ENCODE measurements around the gene RNF8.
A peak's percentile ranks its signal among the peaks of the same experiment; 100 is the strongest.
"Not testable (repeated sequence)": the region's sequence is repeated elsewhere in the genome, so short reads cannot be mapped to it uniquely, and the experiment has no call there.

The RNF8 gene

DNA sequence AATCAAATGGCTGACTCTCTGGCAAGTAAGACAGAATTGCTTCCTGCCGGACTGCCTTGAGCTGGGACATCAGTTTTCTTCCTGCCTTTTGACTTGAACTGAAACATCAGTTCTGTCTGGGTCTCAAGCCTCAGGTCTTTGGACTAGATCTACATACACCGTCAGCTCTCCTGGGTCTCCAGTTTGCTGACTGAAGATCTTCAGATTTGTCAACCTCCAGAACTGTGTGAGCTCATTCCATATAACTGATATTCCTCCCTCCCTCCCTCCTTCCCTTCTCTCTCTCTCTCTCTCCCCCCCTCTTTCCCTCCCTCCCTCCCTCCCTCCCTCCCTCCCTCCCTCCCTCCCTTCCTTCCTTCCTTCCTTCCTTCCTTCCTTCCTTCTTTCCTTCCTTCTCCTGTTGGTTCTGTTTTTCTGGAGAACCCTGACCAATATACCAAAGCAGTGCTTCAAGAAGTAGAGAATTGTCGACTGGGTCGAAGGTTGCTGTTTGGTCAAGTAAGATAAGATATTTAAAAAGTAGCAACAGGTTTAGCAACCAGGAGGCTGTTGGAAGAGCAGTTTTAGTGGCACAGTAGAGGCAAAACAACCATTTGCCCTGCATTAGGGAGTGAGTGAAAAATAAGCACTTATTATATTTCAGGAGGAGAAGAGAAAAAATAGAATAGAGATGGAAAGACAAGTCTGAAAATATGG, 46.2 kb downstream of the RNF8 start:
- no peak for DNase-seq (ENCODE audit: low spot score)

DNA sequence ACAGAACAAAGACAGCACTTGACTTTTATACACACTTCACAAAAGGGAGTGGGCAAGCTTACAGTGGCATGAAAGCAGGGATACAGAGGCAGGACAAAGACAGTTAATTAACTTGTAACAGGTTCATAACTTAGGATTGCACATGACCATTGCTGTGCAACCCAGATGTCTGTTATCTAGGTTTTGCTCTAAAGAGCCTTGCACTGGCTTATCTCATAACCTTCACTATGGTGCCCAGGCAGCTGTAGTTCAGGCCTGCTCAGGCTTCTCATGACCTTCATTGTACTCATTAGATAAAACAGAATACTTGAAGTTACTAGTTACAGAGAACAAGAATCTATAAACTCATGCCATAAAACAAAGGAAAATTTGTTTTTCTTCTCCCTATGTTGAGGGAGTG, 47.9 kb downstream of the RNF8 start:
- DNase-seq (ENCODE audit: low spot score) = not testable (repeated sequence)

DNA sequence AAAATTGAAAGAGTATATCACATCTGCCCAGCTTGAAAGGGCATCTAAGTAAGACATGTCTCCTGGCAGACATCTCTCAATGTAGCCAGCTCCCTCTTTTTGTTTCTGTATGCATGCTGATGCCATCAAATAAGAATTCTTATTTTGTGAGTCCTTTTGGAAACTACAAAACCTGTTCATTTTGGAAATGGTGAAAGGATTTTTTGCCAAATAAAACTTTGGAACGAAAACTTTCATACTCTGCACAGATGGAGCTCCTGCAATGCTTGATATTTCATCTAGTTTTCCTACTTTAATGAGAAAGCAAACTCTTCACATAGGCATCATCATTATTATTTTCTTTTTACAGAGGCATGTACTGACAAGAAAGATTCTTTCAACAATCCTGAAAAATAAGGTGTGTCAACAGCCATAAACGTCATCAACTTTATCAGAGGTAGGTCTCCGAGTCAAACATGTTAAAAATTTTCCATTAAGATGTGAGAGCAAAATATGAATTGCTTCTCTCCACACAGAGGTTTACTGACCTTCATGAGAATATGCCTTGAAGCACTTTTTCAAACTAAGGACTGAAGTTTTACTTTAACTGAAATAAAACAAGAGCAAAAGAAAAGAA, 53.1 kb downstream of the RNF8 start:
- no peak for DNase-seq (ENCODE audit: low spot score)

DNA sequence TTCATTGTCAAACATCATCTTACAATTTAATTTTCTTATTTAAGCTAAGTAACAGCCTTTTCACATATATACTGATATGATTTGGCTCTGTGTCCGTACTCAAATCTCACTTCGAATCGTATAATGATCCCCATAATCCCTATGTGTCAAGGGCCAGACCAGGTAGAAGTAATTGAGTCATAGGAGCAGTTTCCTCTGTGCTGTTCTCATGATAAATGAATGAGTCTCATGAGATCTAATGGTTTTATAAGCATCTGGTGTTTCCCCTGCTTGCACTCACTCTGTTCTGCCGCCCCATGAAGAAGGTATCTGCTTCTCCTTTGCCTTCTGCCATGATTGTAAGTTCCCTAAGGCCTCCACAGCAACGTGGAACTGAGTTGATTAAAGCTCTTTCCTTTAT, 54.2 kb downstream of the RNF8 start:
- no peak for DNase-seq (ENCODE audit: low spot score)

DNA sequence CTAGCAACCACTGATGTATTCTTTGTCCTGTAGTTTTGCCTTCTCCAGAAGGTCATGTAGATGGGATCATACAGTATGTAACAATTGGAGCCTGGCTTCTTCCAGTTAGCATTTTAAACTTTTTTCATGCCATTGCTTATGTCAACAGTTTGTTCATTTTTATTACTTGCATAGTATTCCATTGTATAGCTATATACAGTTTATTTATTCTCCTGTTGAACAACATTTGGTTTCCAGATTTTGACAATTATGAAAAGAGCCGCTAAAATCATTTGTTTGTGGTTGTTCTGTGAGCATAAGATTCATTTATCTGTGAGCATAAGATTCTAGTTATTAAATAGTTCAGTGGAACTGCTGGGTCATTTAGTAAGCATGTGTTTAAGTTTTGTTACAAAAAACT, 55.7 kb downstream of the RNF8 start:
- no peak for DNase-seq (ENCODE audit: low spot score)

DNA sequence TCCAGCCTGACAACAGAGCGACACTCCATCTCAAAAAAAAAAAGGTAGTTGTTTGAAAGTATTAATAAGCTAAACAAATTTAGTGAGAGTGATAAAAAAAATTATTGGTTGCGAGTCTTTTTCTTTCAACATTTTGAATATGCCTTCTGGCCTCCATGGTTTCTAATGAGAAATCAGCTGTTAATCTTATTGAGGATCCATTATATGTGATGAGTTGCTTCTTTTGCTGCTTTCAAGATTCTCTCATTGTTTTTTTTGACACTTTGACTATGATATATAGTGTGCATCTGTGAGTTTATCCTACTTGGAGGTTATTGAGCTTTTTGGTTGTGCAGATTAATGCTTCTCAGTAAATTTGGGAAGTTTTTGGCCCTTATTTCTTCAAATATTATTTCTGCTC, 63.6 kb downstream of the RNF8 start:
- DNase-seq (ENCODE audit: low spot score) = no peak

DNA sequence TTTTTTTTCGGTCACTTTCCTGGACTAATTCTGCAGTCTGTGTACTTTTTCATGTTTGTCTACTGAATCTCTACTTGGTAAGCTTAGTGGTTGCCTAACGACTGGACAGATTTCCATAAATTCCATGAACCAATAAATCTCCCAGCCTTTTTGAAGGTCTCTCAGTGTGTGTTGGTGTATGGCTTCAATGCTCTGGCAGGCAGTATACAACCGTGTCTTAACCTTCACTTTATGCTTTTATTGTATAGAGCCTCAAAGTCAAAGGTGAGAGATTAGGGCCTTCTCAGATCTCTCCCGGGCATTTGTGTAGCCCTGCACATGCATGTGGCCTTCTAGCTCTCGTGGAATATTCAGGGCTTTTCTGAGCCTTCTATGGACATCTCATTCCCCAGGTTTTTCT, 64.9 kb downstream of the RNF8 start:
- DNase-seq (ENCODE audit: low spot score) = no peak

DNA sequence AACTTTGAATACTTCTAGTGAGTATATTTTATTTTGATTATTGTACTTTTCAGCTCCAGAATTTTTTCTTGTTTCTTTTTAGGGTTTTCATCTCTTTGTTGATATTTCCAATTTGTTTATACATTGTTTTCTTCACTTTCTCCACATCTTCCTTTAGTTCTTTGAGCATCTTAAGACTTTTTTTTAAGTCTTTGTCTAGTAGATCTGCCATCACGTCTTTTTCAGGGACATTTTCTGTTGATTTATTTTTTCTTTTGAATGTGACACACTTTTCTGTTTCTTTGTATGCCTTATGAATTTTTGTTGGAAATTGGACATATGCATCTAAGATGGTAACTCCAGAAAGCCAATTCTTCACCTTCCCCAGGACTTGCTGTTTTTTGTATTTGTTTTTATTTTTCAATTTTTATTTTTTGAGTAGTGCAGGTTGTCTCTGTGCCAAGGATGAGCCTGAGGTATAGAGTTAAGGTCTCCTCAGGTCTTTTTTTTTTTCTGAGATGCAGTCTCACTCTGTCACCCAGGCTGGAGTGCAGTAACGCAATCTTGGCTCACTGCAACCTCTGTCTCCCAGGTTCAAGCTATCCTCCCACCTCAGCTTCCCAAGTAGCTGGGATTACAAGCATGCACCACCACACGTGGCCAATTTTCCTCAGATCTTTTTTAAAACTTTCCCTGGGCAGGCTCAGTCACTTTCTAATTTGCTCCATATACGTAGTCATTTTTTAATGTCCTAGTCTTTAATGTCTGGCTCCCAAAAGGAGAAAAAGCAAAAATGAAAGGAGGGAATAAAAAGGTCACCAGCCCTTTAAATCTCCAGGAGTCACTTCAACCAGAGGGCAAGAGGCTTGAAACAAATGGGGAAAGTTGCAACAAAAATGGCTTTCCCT, 72.5 kb downstream of the RNF8 start:
- no peak for DNase-seq (ENCODE audit: low spot score)

DNA sequence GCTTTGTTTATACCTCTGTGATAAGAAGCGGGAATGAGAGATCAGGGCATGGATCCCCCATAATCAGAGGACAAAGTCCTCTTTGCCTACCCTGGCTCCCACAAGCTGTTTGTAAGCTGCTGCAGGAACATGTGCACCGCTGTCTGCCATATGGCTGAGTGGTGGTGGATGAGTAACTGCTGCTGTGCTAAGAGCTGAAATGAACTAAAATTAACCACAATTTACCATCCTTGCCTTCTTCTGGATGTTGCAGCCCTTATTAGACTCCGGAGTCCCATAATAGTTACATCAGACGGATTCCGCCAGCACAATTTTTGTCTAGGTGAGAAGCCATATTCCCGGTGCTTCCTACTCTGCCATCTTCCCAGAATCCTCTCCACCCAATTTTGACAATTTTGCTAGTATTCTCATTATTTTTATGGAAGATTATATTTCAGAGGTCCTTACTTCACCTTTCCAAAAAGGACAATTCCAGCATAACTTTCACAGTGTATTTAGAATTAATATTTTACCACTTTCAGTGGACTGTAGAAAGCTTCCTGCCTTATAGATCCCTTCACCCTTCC, 73.2 kb downstream of the RNF8 start:
- DNase-seq (ENCODE audit: low spot score) = no peak

DNA sequence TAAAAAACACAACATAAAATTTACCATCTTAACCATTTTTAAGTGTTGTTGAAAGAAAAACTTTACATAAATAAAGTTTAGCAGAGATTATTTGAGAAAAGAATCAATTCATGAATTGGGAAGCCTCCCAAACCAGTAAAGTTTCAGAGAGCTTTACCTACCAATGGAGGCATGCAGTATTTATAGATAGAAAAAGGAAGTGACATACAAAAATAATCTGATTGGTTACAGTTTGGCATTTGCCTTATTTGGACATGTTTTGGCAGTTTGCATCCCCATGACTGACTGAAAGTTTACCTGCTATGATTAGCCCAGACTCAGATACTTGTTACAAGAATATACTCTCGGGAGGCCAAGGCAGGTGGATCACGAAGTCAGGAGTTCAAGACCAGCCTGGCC, 75.6 kb downstream of the RNF8 start:
- DNase-seq (ENCODE audit: low spot score) = no peak

DNA sequence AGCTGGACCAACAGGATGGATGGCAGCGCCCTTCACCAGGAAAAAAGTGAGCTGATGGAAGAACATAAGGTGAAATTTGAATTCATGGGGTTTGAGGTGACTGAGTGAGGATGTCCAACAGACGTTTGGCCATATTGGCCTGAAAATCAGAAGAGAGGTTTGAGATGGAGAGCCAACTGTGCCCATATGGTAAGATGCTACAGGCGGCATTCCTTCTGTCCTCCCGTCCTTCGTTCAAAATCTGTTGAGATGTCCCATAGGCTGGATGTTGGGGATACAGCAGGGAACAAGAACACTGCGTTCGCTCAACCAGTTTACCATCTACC, 78.8 kb downstream of the RNF8 start:
- DNase-seq (ENCODE audit: low spot score) = peak; percentile 66

DNA sequence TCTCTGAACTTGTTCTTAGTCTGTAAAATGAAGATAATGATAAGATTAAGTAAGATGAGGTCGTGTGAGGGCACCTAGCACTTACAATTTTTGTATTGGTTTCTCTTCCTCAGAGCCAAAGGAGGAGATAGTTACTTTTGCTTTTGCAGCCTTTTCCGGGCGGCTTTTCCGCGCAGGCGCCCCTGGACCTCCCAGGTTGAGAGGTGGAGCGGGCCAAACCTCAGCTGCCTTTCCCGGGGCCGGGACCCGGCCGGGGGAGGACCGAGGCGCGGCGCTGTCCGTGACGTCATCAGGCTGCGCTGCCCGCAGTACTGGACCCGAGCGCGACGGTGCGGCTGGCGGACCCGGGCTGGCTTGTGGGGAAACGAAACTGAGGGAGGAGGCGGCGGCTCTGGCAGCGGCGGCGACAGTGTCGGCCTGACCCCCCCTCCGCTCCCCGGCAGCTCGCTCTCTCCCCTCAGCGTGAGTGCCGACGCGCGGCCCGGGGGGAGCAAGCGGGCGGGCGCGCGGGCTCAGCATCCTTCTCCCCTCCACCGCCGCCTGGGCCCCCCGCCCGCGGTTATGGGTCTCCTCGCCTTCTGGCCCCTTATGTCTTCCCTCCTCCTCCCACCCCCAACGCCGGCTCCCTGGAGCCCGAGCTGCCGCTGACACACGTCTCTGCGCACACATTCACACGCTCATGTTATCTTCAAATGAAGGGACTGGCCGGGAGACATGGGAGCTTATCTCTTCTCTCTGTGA, 79.3 kb downstream of the RNF8 start, which contains the start of gene CMTR1:
CMTR1 (plus strand) TSS at position 306 of the 741 bp plus-strand sequence. CDS start 2,409 bp downstream, outside the sequence.
- peak; percentile 85 for DNase-seq (ENCODE audit: low spot score)

DNA sequence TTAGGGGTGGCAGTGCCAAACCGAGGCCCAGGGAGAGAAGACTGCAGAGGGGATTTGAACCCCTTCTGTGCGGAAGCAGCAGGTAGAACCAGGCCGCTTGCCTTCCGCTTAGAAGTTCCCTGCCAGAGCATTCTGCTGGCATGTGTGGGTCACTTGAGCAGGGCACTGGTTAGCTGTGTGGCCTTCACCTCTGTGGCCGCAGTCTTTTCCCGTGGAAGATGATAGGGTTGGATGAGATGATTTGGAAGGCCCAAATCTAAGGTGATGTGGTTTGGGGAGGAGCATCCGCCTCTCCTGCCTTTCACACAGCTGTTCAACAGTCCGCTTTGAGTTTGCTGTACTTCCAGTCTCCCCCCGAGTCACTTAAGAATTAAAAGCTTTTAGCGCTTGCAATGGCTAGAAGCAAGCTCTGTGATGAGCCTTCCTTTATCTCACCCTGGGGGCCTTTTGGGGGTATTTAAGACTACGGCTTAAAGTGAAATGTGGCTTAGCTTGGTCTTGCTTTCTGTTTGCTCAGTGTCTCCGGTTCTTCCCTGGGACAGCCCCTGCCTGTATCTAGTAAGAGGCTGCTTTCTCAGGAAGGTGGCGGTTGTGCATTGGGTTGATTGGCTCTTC, 80.0 kb downstream of the RNF8 start:
- peak; percentile 33 for DNase-seq (ENCODE audit: low spot score)

DNA sequence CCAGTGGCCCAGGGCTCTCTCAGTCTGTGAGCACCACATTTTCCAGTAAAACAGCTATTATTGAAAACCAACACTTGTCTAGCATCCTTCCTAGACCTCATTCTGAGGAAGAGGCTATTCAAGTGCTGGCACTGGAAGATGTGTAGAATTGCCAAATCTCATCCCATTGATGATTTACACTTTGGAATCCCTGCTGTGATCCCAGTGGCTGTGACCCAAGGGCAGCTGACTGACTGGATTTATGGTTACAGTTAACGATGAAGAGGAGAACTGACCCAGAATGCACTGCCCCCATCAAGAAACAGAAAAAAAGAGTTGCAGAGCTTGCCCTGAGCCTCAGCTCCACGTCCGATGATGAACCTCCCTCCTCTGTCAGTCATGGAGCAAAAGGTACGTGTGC, 81.6 kb downstream of the RNF8 start:
- no peak for DNase-seq (ENCODE audit: low spot score)

DNA sequence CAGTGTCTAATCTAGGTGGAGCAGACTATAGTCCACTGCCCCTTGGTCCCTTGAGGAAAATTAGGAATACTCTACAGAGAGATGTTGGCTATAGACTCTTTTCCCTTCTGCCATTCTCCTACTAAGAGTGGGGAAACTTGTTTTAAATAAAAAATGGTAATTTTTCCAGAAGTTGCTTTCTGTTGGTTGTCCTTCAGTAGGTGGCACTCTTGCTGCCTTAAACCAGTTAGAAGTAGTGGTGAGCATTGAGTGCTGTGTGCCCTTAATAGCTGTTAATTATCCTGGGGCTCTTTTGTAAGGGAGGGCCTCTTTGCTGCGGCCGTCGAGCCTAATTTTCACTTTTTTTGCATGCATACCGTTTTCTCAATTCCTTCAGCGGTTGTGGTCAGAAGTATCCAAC, 82.0 kb downstream of the RNF8 start:
- DNase-seq (ENCODE audit: low spot score) = no peak

DNA sequence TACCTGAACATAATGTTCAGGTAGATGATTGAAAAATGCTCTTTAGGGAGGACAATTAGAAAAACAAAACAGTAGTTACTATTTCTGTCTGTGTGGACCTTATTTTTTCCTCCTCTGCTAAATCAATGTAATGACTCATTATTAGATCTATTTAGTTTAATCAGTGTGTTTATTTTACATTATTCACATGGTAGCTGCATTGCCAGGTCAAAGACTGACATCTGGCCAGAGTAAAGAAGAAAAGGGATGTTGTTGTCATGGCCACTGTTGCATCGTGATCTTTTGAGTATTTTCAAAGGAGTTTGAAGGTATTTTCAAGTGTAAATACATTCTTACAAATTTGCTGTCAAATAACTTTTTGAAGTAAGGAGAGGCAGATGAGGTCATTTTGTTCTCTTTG, 85.1 kb downstream of the RNF8 start:
- no peak for DNase-seq (ENCODE audit: low spot score)

DNA sequence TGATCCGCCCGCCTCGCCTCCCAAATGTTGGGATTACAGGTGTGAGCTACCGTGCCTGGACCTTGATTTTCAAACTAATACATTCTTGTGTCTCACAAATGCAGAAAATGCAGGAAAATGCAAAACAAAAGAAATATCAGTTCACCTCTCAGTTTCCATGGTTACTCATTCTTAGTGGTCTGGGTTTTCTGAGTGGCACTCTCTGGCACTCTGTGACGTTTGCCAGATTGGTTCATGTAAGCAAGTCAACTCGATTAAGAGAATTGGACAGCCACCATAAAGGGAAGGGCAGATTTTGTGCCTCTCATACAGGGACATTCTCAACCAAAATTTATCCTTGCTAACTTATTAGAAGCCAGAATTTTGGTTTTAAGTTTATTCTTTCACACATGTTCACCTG, 87.9 kb downstream of the RNF8 start:
- no peak for DNase-seq (ENCODE audit: low spot score)

DNA sequence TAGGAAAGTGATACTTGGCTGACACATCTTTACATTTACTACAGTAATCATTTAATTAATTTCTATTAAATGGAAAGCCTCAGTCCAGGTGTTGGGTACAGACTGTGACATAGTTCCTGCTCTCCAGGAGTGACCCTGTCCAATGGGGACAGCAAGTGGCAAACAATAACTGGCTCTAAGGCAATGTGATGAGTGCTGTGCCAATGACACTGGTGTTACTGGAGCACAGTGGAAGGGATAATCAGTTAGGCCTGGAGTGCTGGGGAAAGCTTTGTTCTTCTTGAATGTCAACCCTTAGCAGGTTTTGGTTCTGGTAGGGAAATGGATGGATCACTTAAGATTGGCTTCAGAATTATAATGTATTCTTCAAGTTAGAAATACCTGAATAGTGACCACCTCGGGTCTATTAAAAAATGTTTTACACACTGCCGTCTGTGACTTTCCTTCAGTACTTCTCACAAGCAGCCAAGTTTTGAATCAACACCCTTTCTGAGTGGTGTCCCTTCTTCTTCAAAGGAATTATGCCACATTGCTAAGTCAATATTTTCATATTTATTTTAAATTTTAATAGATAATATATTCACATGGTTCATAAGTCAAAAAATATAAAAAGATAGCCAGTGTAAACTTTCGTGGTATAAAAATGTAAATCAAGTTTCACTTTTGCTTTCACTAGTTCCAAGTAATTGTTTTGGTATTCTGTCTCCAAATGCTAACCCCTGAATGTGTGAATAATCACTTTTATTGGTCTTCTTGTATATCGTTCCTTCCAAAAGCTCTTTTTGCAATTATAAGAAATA, 88.8 kb downstream of the RNF8 start:
- no peak for DNase-seq (ENCODE audit: low spot score)

DNA sequence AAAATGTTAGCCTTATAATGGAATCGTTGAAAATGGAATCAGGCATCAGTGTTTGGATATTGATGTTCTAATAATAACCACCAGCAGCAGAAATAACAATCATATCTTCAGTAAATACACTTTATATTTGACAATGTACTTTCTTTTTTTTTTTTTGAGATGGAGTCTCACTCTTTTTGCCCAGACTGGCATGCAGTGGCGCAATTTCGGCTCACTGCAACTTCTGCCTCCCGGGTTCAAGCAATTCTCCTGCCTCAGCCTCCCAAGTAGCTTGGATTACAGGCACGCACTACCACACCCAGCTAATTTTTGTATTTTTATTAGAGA, 89.4 kb downstream of the RNF8 start:
- DNase-seq (ENCODE audit: low spot score) = not testable (repeated sequence)

Data from cerebellar cortex (tissue), 1 donor.